NCI-H82 treated with DMSO at 0.1 percent for 48 hours (cell line): ENCODE results near the gene TIMP2.
"Not testable (repeated sequence)": the region's sequence is repeated elsewhere in the genome, so short reads cannot be mapped to it uniquely, and the experiment has no call there.

ENCODE experiments used
- DNase-seq: peaks from one replicate; lab custom pipeline; 2025; ENCODE audit not compliant: unreplicated experiment; lab: John Stamatoyannopoulos, UW

Gene TIMP2

DNA sequence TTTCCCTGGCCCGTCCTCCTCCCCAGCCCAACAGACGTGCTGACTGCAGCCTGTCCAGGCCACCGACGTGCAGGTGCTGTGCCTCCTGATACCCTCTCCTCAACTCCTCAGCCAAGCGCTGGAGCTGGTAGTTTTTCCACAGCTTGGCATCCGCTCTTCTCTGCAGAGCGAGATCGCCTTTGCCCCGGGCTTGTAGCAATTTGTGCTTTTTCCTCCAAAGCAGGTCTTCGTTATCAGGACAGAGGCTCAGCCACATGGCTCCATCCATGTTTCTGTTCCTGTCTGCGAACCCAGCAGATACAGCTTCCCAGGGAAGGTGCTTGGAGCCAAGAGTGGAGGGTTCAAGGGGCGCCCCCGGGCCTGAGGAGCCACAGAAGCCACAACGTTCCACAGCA, 33.1 kb downstream of the TIMP2 start:
- DNase-seq = no peak

- DNase-seq = no peak
Observed at GRCh38 chr17:78891406-78892061, 33.7 kb downstream of the TIMP2 start.

GRCh38 chr17:78890498-78890897, 34.7 kb downstream of the TIMP2 start:
- DNase-seq = no peak

GRCh38 chr17:78890096-78890495, 35.1 kb downstream of the TIMP2 start:
- DNase-seq = not testable (repeated sequence)

- DNase-seq = peak; percentile 30
Observed at GRCh38 chr17:78889531-78889930, 35.7 kb downstream of the TIMP2 start.

DNA sequence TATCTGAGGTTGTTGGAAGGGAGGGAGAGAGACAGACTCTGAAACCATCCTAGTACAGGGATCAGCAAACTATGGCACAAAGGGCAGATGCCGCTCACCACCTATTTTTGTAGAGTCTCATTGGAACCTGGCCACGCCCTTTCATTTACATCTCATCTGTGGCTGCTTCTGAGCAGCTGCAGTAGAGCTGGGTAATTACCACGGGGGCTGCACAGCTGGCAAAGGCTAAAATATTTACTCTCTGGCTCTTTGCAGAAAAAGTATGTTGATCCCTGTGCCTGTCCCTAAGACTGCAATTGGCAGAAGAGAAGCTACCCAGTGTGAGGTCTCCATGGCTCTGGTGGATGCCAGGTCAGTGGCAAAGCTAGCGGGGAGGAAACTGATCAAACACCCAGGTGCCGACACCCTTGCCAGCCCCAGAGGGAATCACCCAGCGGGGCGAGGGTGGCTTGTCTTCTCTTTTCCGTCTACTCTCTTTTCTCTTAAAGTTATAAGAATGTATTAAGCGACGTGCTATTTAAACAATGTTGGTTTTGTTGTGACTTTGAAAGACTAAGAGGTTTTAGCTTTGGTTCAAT, 36.2 kb downstream of the TIMP2 start:
- no peak for DNase-seq

DNA sequence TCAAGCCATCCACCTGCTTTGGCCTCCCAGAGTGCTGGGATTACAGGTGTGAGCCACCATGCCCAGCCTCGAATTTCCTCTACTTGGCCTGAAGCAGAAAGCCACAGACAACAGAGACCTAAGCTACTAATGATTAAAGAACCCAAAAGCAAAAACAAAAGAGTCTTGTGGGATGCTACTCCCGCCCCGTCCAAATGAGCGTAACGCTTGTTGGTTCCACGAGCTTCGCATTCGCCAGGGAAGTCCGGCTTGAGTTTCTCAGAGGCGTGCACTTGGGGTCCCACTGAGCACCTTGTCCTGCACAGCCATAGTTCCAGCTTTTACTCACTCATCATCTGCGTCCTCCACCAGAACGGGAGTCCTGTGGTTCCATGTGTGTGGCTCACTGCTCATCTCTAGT, 38.2 kb downstream of the TIMP2 start:
- no peak for DNase-seq

GRCh38 chr17:78885956-78886355, 39.2 kb downstream of the TIMP2 start:
- DNase-seq = no peak

GRCh38 chr17:78884876-78885667, 40.1 kb downstream of the TIMP2 start:
- no peak for DNase-seq

GRCh38 chr17:78884148-78884825, 40.9 kb downstream of the TIMP2 start:
- no peak for DNase-seq

- DNase-seq = no peak
Observed at GRCh38 chr17:78883533-78884131, 41.6 kb downstream of the TIMP2 start.

DNA sequence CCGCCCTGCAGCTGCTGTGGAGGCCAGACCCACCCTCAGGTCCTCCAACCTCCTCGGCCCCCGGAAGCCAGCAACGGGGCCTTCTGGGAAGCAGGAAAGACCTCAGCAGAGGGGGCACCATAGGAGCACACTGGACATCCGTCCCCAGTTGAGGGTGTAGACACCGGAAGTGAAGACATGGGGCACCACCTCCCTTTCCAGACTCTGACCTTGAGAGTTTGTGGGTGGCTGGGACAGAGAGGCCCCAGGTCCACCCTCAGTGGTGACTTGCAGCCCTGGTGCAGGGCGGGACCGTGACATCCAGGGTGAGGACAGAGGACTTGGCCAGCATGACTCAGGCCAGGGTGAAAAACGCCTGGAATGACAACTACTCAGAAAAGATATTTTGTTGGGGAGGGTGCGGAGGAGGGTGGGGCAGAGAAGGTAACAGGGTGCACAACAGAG, 42.1 kb downstream of the TIMP2 start:
- no peak for DNase-seq

- DNase-seq = no peak
Observed at GRCh38 chr17:78882540-78883088, 42.6 kb downstream of the TIMP2 start.

- no peak for DNase-seq
Observed at GRCh38 chr17:78879635-78880186, 45.5 kb downstream of the TIMP2 start.

DNA sequence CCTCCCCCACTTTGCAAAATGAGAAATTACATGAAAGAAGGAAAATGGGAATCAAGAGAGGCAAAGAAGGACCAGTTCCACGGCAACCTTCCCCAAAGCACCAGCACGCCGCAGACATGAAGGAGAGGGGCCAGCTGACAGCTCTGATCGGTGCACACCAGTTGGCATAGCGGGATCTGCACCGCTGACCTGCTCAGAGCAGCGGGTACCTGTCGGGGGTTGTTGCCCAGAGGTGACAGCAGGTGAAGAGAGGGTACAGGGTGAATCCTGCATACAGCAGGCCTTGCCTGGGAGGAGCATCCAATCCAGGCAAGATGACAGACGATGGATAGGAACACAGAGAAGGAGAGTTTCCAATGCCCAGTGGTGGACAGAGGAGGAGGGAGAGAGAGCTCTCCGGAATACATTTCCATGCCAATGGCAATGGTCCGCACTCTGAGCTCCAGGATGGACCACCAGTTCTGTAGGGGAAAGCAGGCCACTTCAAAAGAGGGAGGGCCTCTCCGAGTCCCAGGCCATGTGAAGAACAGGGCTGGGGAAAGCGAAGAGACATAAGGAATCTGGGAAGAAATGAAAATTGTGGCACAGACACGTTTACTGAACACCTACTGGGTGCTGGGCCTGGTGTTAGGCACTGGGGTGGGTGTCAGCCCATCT, 46.2 kb downstream of the TIMP2 start:
- no peak for DNase-seq

GRCh38 chr17:78878261-78878660, 46.9 kb downstream of the TIMP2 start:
- DNase-seq = no peak

DNA sequence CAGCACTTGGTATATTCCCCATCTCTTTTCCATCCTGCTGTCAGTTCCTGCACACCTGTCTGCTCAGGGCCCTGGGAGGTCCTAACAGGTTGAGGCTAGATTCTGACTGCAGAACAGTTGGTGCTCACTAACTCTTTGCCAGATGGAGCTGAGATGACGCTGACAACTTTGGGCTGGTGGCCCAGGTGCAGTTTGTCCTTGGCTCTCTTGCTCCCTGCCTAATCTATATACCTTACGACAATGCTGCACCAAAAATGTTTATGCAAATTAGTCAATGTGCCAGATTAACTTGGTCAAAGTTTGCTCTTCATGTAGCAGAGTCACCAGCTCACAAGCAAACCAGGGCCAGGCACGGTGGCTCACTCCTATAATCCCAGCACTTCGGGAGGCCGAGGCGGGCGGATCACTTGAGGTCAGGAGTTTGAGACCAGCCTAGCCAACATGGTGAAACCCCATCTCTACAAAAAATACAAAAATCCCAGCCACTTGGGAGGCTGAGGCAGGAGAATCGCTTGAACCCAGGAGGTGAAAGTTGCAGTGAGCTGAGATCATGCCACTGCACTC, 48.2 kb downstream of the TIMP2 start:
- not testable (repeated sequence) for DNase-seq

DNA sequence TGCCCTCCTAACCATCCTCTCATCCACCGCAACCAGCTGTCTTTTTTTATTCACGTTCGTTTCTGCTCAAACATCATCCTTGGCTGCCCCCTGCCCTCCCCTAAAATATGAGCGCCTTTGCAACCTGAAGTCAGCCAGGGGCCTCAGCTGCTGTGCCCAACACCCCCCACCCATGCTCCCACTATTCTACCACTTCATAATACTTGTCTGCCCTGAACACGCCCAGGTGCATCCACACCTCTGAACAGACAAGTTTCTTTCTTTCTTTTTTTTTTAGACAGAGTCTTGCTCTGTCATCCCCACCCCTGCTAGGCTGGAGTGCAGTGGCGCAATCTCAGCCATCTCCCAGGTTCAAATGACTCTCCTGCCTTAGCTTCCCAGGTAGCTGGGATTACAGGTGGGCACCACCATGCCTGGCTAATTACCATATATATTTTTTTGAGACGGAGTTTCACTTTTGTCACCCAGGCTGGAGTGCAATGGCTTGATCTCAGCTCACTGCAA, 49.0 kb downstream of the TIMP2 start:
- DNase-seq = no peak

GRCh38 chr17:78875363-78876093, 49.7 kb downstream of the TIMP2 start:
- peak; percentile 8 for DNase-seq
